ENCODE measurements around the gene PPP2R3A.

The PPP2R3A gene

GRCh38 chr3:136070334-136070733, 104.8 kb downstream of the PPP2R3A start:
- TF ChIP-seq CTCF (IDR thresholded peaks at IDR 0.05): no peak
- Histone ChIP-seq H3K4me1 (ENCODE audit: control insufficient read depth in 1 of 2, insufficient read depth in 1 of 2, low read depth in 1 of 2, low read length in 1 of 2) (peaks cover 1 to 2% of the 10 kb centered on the region in 2 experiments), H3K4me3 (ENCODE audit: low read depth in 1 of 2, low read length in 1 of 2) (no peak overlapping the region), H3K27me3 (no peaks in the 10 kb centered on the region), H3K9me3 (no peaks in the 10 kb centered on the region), H3K27ac (no peak overlapping the region), H3K36me3 (no peaks in the 10 kb centered on the region)

GRCh38 chr3:136070953-136071949, 105.7 kb downstream of the PPP2R3A start:
- Histone ChIP-seq H3K4me1 (ENCODE audit: control insufficient read depth in 1 of 2, insufficient read depth in 1 of 2, low read depth in 1 of 2, low read length in 1 of 2) (peaks cover 4 to 9% of the 10 kb centered on the region in 2 experiments), H3K36me3 (no peaks in the 10 kb centered on the region), H3K9me3 (no peaks in the 10 kb centered on the region), H3K27me3 (no peaks in the 10 kb centered on the region), H3K27ac (no peak overlapping the region), H3K4me3 (ENCODE audit: low read depth in 1 of 2, low read length in 1 of 2) (no peak overlapping the region)
- TF ChIP-seq CTCF (IDR thresholded peaks at IDR 0.05): no peak

GRCh38 chr3:136074546-136075170, 109.1 kb downstream of the PPP2R3A start:
- Histone ChIP-seq H3K9me3 (no peaks in the 10 kb centered on the region), H3K27ac (no peak overlapping the region), H3K4me1 (ENCODE audit: control insufficient read depth in 1 of 2, insufficient read depth in 1 of 2, low read depth in 1 of 2, low read length in 1 of 2) (peaks cover 4 to 9% of the 10 kb centered on the region in 2 experiments), H3K36me3 (no peaks in the 10 kb centered on the region), H3K4me3 (ENCODE audit: low read depth in 1 of 2, low read length in 1 of 2) (no peak overlapping the region), H3K27me3 (no peaks in the 10 kb centered on the region)
- no peak for TF ChIP-seq CTCF (IDR thresholded peaks at IDR 0.05)

GRCh38 chr3:136075218-136075808, 109.8 kb downstream of the PPP2R3A start:
- H3K27ac ChIP-seq: no peak overlapping the region
- no peaks in the 10 kb centered on the region for H3K9me3 ChIP-seq
- H3K36me3 ChIP-seq: no peaks in the 10 kb centered on the region
- peaks cover 4 to 9% of the 10 kb centered on the region in 2 experiments for H3K4me1 ChIP-seq (ENCODE audit: control insufficient read depth in 1 of 2, insufficient read depth in 1 of 2, low read depth in 1 of 2, low read length in 1 of 2)
- H3K27me3 ChIP-seq: no peaks in the 10 kb centered on the region
- no peak overlapping the region for H3K4me3 ChIP-seq (ENCODE audit: low read depth in 1 of 2, low read length in 1 of 2)
- TF ChIP-seq CTCF (IDR thresholded peaks at IDR 0.05): peak; percentile 87

- H3K9me3 ChIP-seq: no peaks in the 10 kb centered on the region
- H3K27ac ChIP-seq: no peak overlapping the region
- H3K4me1 ChIP-seq (ENCODE audit: control insufficient read depth in 1 of 2, insufficient read depth in 1 of 2, low read depth in 1 of 2, low read length in 1 of 2): peaks cover 4 to 9% of the 10 kb centered on the region in 2 experiments
- H3K4me3 ChIP-seq (ENCODE audit: low read depth in 1 of 2, low read length in 1 of 2): no peak overlapping the region
- no peaks in the 10 kb centered on the region for H3K36me3 ChIP-seq
- no peaks in the 10 kb centered on the region for H3K27me3 ChIP-seq
- TF ChIP-seq CTCF (IDR thresholded peaks at IDR 0.05): no peak
Observed at GRCh38 chr3:136075811-136076210, 110.3 kb downstream of the PPP2R3A start.
